NCI-H2107 treated with DMSO at 0.1 percent for 48 hours (cell line): ENCODE data around the gene MBD3.

Source experiments
- DNase-seq: peaks from one replicate; lab custom pipeline; 2025; ENCODE audit not compliant: unreplicated experiment; lab: John Stamatoyannopoulos, UW

The MBD3 gene

DNA sequence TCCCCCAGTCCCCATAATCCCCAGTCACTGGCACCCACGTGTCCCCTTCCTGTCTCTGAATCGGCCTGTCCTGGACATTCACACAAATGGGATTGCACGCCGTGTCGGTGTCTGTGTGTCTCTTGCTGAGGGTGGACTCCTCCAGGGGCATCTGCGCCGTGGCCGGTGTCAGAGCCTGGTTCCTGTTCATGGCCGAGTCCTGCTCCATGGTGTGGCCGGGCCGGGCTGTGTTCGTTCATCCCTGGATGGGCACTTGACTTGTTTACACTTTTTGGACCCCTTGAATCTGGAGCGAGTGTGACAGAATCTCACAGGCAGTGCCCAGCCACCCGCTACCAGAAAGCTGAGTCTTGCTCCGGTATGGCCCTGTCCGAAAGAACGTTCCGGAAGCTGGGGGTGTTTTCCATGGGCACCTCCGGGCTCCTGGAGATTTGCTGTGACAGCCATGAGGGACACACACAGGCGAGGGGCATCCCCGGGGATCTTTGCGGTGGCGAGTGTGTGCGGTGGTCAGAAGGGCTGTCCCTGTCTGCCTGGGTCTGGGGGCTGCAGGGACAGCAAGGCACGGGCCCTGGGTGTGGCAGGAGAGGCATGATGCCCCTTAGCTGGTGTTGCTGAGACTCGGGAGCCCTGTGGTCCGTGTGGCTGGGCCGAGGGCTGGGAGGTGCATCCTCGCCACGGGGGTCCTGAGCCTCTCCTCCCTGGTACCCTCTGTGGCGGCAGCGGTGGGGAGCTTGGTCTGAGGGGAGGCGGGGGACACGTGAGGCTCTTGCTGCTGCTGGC is 18.1 kb downstream of the MBD3 start:
- DNase-seq, result no peak

DNA sequence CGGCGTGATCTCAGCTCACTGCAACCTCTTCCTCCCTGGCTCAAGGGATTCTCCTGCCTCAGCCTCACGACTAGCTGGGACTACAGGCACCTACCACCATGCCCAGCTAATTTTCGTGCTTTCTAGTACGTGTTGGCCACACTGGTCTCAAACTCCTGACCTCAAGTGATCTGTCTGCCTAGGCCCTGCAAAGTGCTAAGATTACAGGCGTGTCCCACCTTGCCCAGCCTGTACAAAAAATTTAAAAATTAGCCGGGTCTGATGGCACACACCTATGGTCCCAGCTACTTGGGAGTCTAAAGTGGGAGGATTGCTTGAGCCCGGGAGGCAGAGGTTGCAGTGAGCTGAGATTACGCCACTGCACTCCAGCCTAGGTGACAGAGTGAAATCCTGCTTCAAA is 19.9 kb downstream of the MBD3 start:
- no peak for DNase-seq

DNA sequence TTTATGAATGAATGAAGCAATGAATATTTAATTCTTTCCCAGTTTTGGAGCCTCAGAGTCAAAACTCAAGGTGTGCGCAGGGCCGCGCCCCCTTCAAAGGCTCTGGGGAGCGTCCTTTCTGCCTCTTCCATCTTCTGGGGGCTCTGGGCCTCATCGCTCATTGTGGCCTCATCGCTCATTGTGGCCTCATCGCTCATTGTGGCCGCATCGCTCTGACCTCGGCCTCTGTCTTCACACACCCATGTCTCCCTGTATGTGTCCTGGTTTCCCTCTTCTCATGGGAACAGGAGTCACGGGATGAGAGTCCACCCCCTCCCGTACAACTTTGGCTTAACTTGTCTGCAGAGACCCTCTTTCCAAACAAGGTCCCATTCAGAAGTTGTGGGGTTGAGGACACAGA is 21.3 kb downstream of the MBD3 start:
- no peak for DNase-seq

DNA sequence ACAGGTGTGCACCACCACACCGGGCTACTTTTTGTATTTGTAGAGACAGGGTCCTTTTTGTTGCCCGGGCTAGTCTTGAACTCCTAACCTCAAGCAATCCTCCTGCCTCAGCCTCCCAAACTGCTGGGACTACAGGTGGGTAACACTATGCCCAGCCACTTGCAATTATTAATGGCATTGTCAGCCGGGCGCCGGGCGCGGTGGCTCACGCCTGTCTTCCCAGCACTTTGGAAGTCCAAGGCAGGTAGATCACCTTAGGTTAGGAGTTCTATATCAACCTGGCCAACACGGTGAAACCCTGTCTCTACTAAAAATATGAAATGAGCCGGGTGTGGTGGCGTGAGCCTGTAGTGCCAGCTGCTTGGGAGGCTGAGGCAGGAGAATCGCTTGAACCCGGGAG is 21.8 kb downstream of the MBD3 start:
- DNase-seq, result no peak

DNA sequence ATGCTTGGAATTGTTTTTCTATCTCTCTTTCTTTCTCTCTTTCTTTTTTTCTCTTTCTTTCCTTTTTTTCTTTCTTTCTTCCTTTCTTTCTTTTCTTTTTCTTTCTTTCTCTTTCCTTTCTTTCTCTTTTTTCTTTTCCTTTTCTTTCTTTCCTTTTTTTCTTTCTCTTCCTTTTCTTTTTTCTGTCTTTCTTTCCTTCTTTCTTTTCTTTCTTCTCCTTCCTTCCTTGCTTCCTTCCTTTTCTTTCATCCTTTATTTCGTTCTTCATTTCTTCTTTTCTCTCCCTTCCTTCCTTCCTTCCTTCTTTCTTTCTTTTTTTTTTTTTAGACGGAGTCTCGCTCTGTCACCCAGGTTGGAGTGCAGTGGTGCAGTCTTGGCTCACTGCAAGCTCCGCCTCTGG is 22.7 kb downstream of the MBD3 start:
- DNase-seq, result no peak

DNA sequence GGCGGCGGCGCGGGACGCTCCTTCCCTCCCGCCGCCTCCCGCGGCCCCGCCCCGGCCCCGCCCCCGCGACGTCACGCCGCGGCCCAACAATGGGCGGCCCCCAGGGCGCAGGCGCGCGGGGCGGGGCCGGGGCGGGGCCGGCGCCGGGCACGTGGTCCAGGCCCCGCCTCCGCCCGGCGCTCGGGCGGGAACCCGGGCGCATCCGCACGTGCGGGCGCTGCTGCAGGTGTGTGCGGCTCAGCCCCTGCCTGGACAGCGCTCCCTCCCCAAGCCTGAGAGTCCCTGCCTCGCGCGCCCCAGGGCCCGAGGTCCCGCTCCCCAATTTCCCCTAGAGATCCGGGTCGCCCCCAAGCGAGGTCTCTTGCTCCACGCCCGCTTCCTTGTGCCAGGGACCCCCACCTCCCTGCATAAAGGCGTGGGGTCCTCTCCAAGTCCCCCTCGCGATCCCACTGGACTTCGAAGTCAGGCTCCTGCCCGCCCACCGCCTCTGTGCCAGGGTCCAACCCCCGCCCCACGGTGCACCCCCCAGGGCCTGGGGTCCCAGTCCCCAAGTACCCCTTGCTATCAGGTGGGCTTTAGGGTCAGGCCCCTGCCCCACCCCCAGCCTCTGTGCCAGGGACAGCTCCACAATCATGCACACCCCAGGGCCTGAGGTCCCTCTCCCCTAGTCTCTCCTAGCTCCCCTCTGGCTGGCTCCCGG is 24.2 kb downstream of the MBD3 start, which contains the start of gene MEX3D:
TSS of gene MEX3D (minus strand) at position 6 of the 700 bp plus-strand sequence. CDS start 267 bp downstream, outside the sequence.
- DNase-seq, result no peak

DNA sequence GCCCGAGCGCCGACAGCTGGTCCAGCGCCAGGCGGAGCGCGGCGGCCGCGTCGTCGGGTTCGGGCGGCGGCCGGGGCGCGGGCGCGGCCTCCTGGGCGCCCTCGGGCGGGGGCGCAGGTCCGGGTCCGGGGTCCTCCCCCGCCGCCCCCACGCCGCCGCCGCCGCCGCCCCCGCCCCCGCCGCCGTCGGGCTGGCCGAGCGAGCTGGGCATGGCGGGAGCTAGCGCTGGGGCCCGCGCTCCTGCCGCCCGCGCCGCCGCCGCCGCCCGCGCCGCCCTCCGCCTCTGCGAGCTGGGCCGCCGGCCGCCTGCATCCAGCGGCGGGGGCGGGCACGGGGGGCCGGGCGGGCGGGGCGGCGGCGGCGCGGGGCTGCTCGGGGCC is 24.8 kb downstream of the MBD3 start:
- DNase-seq, result no peak

DNA sequence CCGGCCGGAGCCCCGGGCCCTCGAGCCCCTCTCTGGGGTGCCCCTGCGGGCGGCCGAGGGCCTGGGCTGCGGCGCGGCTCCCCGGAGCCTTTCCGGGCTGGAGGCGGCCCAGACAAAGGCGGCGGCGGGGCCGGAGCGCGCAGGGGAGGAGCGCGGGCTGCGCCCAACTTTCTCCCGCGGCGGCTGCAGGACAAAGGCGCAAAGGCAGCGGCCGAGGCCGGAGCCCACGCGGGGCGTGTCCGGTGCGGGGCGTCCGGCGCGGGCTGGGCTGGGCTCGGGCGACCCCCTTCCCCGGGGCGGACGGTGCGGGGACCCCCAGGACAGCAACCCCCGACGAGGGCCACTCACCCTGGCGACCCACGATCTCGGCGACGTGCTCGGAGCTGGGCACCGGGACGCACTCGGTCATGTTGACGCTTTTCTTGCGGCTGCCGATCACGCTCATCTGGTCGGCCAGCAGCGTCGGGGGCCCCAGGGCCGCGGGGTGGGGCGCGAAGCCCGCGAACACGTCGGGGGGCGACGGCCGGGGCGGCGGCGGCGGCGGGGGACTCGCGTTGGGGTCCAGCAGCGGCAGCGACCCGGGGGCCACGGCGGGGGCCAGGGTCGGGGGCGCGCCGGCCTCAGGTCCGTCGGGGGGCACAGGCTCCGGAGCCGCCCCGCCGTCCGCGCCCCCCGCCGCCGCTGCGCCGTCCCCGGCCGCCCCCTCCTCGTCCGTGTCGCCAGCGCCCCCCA is 25.4 kb downstream of the MBD3 start:
- DNase-seq, result no peak

DNA sequence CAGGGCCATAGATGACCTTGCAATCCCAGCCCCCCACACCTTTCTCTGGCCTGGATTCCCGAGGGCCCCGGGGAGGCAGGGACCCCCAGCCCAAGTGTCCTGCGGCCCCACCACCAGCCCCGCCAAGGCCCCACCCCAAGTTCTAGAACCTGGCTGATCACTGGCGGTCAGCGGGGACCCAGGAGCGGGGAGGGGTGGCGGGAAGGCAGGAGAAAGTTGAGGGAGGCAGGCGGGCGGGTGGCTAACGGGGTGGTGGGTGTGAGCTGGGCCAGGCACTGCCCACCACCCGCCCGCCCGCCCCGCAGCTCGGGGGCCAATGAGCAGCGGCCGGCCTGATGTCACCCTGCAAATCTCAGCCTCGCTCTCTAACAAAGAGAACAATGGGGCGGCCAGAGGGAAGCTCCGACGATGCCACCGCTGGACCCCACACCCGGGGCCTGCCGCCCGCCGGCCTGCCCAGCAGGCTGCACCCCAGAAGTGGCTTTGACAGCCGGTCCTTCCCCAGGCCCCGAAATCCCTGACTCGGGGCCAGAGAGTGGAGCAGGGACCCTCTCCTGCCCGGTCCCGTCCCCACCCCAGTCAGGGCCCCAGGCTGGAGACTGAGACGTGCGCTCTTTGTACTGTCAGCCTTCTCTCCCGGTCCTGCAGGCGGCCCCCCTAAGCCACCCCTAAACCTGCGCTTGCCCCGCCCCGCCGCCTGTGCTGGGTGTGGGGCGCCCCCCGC is 26.1 kb downstream of the MBD3 start:
- DNase-seq, result no peak

DNA sequence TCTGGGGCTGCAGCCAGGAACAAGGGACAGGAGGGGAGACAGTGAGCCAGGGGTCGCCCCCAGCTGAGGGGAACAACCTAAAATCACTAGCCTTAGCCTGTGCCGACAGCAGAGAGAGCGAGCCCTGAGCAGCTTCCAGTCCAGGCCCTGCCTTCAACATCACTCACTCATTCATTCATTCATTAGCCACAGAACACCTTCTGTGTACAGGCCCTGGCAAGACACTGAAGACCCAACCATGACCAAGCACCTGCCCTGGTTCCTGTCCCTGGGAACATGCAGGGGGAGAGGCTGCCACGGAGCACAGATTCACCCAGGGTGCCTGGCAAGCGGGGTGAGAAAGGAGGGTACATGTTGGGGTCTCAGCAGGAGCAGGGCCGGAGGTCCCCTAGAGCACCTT is 29.4 kb downstream of the MBD3 start:
- no peak for DNase-seq

DNA sequence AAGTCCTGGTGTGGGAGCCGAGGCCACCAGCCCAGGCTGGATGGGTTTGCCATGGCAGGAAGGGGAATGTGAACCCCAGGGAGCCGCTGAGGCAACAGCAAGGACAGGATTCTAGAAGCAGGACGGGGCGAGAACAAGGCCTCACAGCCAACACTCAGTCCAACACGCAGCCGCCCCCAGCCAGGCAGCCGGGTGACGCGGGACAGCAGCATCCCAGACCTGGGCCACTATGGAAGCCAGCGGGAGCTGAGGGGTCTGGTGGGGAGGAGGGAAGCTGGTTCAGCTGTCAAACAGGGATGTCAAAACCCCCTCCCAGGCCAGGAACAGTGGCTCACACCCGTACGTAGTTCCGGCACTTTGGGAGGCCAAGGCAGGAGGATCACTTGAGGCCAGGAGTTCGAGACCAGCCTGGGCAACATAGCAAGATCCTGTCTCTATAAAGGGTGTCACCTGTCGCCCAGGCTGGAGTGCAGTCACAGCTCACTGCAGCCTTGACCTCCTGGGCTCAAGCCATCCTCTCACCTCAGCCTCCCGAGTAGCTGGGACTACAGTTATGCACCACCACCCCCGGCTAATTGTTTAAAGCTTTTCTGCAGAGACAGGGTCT is 31.3 kb downstream of the MBD3 start:
- no peak for DNase-seq

DNA sequence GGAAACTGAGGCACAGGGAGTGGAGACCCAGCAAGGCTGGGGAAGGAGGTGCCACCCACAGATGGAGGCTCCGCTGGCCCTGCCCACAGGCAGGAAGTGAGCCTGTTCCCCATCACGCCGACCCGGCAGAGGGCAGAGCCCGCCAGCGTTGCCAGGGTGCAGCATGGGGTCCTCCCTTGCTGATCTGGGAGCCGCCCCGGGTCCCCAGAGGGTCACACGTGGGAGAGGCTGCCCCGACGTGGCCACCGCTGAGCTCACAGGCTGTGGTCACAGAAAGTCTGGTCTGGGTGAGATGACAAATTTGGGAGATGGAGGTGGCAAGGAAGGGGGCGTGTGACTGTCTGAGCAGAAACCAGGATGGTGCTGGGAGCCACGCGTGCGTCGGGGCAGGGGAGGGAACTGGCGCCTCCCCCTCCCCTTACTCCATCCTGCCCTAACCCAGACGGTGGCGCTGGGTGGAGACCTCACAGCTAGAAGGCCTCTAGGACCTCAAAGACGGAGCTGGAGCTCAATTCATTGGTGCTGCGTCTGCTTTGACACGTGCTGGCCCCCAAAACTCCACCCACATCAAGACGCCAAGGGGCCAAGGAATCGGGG is 32.3 kb downstream of the MBD3 start:
- DNase-seq, result no peak

DNA sequence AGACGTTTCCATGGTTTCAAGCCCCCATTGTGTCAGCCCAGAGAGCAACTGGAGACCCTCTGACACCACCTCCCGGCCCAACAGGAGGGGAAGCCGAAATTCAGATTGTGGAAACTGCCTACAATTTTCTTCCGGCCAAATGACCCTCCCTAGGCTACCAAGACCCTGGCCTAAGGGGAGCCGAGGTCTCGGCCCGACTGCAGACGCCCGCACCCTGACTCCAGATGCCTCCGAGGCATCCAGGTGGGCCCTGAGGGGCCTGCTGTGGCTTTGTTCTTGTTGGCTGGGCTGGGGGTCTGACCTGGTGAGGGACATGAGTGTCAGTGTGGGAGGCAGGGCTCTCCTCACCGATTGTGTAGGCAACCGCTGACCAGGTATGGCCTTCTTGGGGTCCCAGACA is 34.1 kb downstream of the MBD3 start:
- no peak for DNase-seq

DNA sequence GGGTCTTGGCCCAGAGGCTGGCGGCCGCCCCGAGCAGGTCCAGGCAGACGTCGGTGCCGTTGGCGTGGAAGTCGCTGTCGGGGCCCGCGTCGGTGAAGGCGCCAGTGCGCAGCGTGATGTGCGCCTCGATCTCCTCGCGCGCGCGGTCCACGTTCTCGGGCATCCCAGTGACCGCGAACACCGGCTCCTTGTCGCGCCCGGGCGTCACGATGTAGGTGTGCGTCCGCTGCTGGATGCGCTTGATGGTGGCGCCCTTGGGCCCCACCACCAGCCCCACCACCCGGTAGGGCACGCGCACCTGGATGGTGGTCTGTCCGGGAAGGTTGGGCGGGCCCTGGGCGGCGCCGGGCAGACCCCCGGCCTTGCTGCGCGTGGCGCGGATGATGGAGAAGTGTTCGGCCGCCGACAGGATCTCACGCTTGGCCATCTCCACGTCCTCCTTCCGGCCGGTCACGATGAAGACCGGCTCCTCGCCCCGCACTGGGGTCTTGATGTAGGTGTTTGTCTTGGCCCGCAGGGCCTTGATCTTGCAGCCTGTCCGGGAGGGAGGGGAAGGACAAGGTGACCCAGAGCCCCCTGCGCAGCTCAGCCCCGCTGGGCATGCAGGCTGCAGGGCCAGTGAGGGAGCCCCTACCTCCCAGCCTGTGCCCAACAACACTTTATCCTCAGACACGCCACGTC is 36.1 kb downstream of the MBD3 start:
- DNase-seq, result no peak

DNA sequence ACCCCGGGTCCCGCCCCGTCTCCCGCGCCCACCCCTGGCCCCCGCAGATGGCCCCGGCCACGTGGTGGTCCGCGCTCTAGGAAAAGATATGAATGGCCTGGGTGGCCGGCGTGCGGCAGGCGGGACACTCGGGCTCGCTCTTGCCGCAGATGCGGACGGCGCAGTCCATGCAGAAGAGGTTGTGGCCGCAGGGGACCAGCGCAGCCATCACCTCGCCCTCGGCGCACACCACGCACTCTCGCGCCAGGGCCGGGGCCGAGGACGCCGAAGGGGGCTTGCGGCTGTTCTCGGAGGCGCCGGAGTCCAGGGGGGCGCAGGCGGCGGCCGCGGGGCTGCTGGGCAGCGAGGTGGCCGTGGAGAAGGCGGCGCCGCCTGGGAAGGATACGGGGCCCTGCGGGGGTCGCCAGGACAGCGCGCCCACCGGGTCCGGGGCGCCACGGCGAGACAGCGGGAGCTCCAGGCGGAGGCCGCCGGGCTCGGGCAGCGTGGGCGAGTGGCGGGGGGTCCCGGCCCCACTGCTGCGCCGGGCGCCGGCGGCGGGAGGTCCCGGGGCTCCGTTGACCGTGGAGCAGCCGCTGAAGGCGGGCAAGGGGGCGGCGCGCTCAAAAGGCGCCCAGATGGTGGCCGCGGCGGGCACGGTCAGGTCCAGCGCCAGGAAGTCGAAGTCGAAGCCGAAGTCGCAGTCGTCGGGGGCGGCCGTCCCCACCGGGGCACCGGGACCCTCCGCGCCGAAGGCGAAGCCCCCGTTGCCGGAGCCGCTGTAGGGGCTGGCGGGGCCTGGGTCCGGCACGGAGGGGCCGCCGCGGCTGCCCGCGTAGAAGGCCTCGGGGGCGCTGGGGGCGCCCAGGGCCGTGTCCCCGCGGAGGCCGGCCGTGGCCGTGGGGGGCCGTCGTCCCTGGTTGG is 36.9 kb downstream of the MBD3 start:
- DNase-seq, result no peak

DNA sequence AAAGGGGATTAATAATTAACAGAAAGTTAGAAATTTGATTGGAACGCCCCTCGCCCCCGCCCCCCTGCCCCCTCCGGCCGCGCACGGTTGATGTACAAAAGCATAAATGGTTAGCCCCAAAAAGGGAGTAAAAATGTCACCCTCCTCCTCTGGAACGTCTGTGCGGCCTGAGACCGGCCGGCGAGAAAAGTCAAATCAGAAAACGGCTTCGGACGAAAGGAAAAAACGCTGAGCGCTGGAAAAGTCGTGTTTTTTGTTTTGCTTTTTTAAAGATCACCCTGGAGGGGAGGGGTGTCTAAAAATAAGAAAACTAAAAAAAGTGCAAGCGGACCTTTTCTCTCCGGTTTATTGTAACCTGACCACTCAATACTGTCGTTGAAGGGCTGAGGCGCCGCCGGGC is 37.7 kb downstream of the MBD3 start:
- no peak for DNase-seq

DNA sequence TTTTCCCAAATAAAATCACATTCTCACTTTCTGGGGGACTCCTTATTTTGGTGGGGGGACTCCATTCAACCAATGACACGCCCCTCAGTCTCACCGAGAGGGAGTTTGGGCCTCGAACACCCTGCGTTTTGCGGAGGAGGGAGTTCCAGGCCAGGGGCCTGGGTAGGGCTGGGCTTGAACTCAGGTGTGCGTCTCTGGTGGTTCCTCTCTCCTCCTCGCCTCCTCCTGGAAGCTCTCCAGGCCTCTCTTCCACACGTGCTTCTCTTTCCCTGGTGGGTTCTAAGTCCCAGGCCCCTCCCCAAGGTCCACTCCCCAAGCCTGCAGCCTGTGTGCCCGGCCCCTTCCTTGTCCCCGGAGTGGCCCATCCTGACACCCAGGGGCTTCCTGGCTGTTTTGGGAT is 39.2 kb downstream of the MBD3 start:
- no peak for DNase-seq

DNA sequence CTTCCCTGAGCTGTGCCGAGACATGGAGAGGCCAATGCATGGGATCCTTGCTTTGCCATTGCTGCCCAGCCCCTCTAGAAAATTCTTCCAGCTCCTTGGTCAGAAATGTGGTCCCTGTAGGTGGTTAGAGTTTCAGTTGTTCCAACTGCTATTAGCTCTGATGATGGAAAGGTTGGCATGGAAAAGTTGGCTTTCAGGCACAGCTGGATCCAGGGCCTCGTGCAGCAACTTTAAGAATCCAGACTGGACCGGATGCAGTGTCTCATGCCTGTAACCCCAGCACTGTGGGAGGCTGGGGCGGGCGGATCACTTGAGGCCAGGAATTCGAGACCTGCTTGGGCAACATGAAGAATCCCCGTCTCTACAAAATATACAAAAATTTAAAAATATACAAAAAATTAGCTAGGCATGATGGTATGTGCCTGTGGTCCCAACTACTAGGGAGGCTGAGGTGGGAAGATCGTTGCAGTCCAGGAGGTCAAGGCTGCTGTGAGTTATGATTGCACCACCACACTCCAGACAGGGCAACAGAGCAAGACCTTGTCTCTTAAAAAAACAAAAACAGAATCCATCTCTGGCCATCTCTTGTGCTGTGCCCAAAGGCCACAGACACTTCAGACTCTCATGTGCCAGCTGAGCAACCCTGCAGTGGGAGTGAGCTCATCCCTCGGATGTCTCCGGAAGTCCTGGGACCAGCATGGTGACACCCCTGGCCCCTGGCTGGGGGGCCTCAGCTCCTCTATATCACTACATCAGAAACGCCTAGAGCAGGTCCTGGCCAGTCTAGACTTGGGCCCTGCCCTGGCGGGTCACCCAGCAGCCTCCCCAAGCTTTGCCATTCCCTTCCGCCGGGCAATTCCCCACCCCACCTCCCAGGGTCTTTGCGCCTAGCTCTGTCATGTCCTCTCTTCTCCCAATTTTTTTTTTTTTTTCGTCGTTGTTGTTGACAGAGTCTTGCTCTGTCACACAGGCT is 41.3 kb downstream of the MBD3 start:
- no peak for DNase-seq
